Measurements from ENCODE around the gene AFF1. TPM values are rescaled to one million over a fixed set of nuclear protein-coding genes. Genes with fewer than 3 reads are reported as not detected.

The AFF1 gene
- polyA plus RNA-seq, 1 donor (not counting 4 experiments of a cell fraction or from before 2014, with no cell fraction given), result 14.4 TPM

- peaks cover 8% of the 10 kb centered on the region for H3K79me2 ChIP-seq (ENCODE audit: control insufficient read depth, insufficient read depth, low read length)
- no peak overlapping the region for H3K27ac ChIP-seq (ENCODE audit: control insufficient read depth, insufficient read depth, low read length)
- TF ChIP-seq EZH2 (IDR thresholded peaks at IDR 0.05; ENCODE audit: low read length) (no peak), CTCF (optimal IDR thresholded peaks at IDR 0.05 in 1 of 3, IDR thresholded peaks at IDR 0.05 in 1 of 3, conservative IDR thresholded peaks at IDR 0.05 in 1 of 3; ENCODE audit: extremely low read depth in 1 of 3, insufficient read depth in 2 of 3, low read length in 3 of 3) (no peak)
- no peak overlapping the region for H3K4me2 ChIP-seq (ENCODE audit: control insufficient read depth, extremely low read depth, insufficient read depth, low read depth, low read length)
- DNase-seq (ENCODE audit: low read depth, low spot score) (no peak), FAIRE-seq (peak; percentile 43)
- H3K9ac ChIP-seq (ENCODE audit: control insufficient read depth, extremely low read depth, insufficient read depth, low read length), result no peak overlapping the region
- no peaks in the 10 kb centered on the region for H3K9me1 ChIP-seq (ENCODE audit: control insufficient read depth, extremely low read depth, insufficient read depth, low read length)
- H3K9me3 ChIP-seq (ENCODE audit: control insufficient read depth, low read depth, low read length), result no peaks in the 10 kb centered on the region
- H2AFZ ChIP-seq (ENCODE audit: control insufficient read depth, low read length), result no peak overlapping the region
- peaks cover 33% of the 10 kb centered on the region for H3K4me1 ChIP-seq (ENCODE audit: control insufficient read depth, extremely low read depth, insufficient read depth, low read length)
- dilution Hi-C loops (cut with MboI; ENCODE audit: extremely low pct_ligation_motif_present, low sequenced_read_pairs), result no loop called here
- H3K36me3 ChIP-seq (ENCODE audit: control insufficient read depth in 2 of 2, extremely low read depth in 1 of 2, insufficient read depth in 2 of 2, low read length in 2 of 2), result no peaks in the 10 kb centered on the region
- H3K4me3 ChIP-seq (ENCODE audit: control insufficient read depth in 2 of 3, extremely low read depth in 1 of 3, insufficient read depth in 2 of 3, low read depth in 1 of 3, low read length in 3 of 3), result no peak overlapping the region
- no peaks in the 10 kb centered on the region for H3K27me3 ChIP-seq (ENCODE audit: control insufficient read depth, extremely low read depth, insufficient read depth, low read length)
- peaks cover 7% of the 10 kb centered on the region for H4K20me1 ChIP-seq (ENCODE audit: control insufficient read depth, extremely low read depth, insufficient read depth, low read length)
Measured at GRCh38 chr4:87058356-87059073, 123.7 kb downstream of the AFF1 start.

- Histone ChIP-seq H3K9ac (ENCODE audit: control insufficient read depth, extremely low read depth, insufficient read depth, low read length) (peak overlapping the region; percentile 59), H4K20me1 (ENCODE audit: control insufficient read depth, extremely low read depth, insufficient read depth, low read length) (peaks cover 7% of the 10 kb centered on the region), H3K9me1 (ENCODE audit: control insufficient read depth, extremely low read depth, insufficient read depth, low read length) (no peaks in the 10 kb centered on the region), H3K36me3 (ENCODE audit: control insufficient read depth in 2 of 2, extremely low read depth in 1 of 2, insufficient read depth in 2 of 2, low read length in 2 of 2) (peaks cover 0 to 2% of the 10 kb centered on the region in 2 experiments), H3K27ac (ENCODE audit: control insufficient read depth, insufficient read depth, low read length) (peak overlapping the region; percentile 85), H3K9me3 (ENCODE audit: control insufficient read depth, low read depth, low read length) (no peaks in the 10 kb centered on the region), H3K4me1 (ENCODE audit: control insufficient read depth, extremely low read depth, insufficient read depth, low read length) (peaks cover 29% of the 10 kb centered on the region), H2AFZ (ENCODE audit: control insufficient read depth, low read length) (no peak overlapping the region), H3K4me2 (ENCODE audit: control insufficient read depth, extremely low read depth, insufficient read depth, low read depth, low read length) (peak overlapping the region; percentile 70), H3K4me3 (ENCODE audit: control insufficient read depth in 2 of 3, extremely low read depth in 1 of 3, insufficient read depth in 2 of 3, low read depth in 1 of 3, low read length in 3 of 3) (peak overlapping the region in 1 of 3 experiments; percentile 15), H3K27me3 (ENCODE audit: control insufficient read depth, extremely low read depth, insufficient read depth, low read length) (no peaks in the 10 kb centered on the region), H3K79me2 (ENCODE audit: control insufficient read depth, insufficient read depth, low read length) (peaks cover 8% of the 10 kb centered on the region)
- TF ChIP-seq CTCF (optimal IDR thresholded peaks at IDR 0.05 in 1 of 3, IDR thresholded peaks at IDR 0.05 in 1 of 3, conservative IDR thresholded peaks at IDR 0.05 in 1 of 3; ENCODE audit: extremely low read depth in 1 of 3, insufficient read depth in 2 of 3, low read length in 3 of 3) (no peak), EZH2 (IDR thresholded peaks at IDR 0.05; ENCODE audit: low read length) (no peak)
- peak; percentile 94 for FAIRE-seq
- dilution Hi-C loops (cut with MboI; ENCODE audit: extremely low pct_ligation_motif_present, low sequenced_read_pairs), result no loop called here
- DNase-seq (ENCODE audit: low read depth, low spot score), result peak; percentile 62
Measured at GRCh38 chr4:87060957-87061356, 126.1 kb downstream of the AFF1 start.

All from keratinocyte (primary cell).